D341Med (cell line): Measurements from ENCODE around the gene PCSK6.
A peak's percentile ranks its signal among the peaks of the same experiment; 100 is the strongest.

Source experiments
- DNase-seq: peaks from one replicate; pipeline ENCODE4 v3.0.0; 2012; ENCODE audit warnings: low spot score

Gene PCSK6

GRCh38 chr15:101326462-101327146 is 162.9 kb downstream of the PCSK6 start:
- DNase-seq: no peak

GRCh38 chr15:101326026-101326315 is 163.5 kb downstream of the PCSK6 start:
- DNase-seq: no peak

GRCh38 chr15:101325263-101326025 is 164.1 kb downstream of the PCSK6 start:
- DNase-seq: no peak

- no peak for DNase-seq
Measured at GRCh38 chr15:101324524-101325177, 164.9 kb downstream of the PCSK6 start.

GRCh38 chr15:101323793-101324523 is 165.5 kb downstream of the PCSK6 start:
- no peak for DNase-seq

- no peak for DNase-seq
Measured at GRCh38 chr15:101322854-101323477, 166.5 kb downstream of the PCSK6 start.

- no peak for DNase-seq
Measured at GRCh38 chr15:101322016-101322695, 167.4 kb downstream of the PCSK6 start.

- peak; percentile 44 for DNase-seq
Measured at GRCh38 chr15:101320501-101321052, 168.9 kb downstream of the PCSK6 start.

GRCh38 chr15:101318839-101319238 is 170.7 kb downstream of the PCSK6 start:
- DNase-seq: no peak

- DNase-seq: no peak
Measured at GRCh38 chr15:101318147-101318819, 171.2 kb downstream of the PCSK6 start.

GRCh38 chr15:101317336-101317872 is 172.1 kb downstream of the PCSK6 start:
- no peak for DNase-seq

GRCh38 chr15:101316529-101316928 is 173.0 kb downstream of the PCSK6 start:
- no peak for DNase-seq

GRCh38 chr15:101315736-101316135 is 173.8 kb downstream of the PCSK6 start:
- DNase-seq: no peak

GRCh38 chr15:101314336-101315125 is 175.0 kb downstream of the PCSK6 start:
- no peak for DNase-seq

- DNase-seq: no peak
Measured at GRCh38 chr15:101313041-101313761, 176.3 kb downstream of the PCSK6 start.

- no peak for DNase-seq
Measured at GRCh38 chr15:101310508-101310907, 179.0 kb downstream of the PCSK6 start.

GRCh38 chr15:101310161-101310480 is 179.4 kb downstream of the PCSK6 start:
- DNase-seq: no peak

- DNase-seq: peak; percentile 16
Measured at GRCh38 chr15:101309436-101310160, 179.9 kb downstream of the PCSK6 start.
